HuH-7 (cell line): Measurements from ENCODE around the gene RAB42.
"Not testable (repeated sequence)": the region's sequence is repeated elsewhere in the genome, so short reads cannot be mapped to it uniquely, and the experiment has no call there.

Experiments
- DNase-seq: peaks from one replicate; pipeline ENCODE4 v3.0.0; 2011; ENCODE audit warnings: low spot score

RAB42 gene

DNA sequence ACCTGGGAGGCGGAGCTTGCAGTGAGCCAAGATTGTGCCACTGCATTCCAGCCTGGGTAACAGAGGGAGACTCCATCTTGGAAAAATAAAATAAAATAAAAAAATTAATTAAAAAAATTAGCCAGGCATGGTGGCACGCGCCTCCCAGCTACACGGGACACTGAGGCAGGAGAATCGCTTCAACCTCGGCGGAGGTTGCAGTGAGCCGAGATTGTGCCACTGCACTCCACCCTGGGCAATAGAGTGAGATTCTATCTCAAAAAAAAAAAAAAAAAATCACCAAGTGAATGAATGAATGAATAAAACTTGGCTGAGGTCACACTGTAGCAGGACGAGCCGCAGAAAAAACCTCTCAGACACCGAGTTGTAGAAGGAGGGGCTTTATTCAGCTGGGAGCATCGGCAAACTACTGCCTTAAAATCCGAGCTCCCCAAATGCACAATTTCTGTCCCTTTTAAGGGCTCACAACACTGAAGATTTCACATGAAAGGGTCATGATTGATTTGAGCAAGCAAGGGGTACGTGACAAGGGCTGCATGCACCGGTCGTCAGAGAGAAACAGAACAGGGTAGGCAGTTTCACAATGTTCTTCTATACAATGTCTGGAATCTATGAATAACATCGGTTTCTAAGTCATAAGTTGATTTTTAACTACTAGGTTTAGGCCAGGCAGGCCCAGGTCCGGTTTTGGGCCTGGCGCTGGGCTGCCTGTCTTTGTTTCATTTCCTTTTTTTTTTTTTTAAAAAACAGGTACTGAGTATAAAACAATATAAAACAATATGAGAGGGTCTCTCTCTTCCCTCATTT, 5.3 kb upstream of the RAB42 start:
- not testable (repeated sequence) for DNase-seq

- peak; percentile 42 for DNase-seq
Observed at GRCh38 chr1:28592321-28593071, 431 bp downstream of the RAB42 start.

DNA sequence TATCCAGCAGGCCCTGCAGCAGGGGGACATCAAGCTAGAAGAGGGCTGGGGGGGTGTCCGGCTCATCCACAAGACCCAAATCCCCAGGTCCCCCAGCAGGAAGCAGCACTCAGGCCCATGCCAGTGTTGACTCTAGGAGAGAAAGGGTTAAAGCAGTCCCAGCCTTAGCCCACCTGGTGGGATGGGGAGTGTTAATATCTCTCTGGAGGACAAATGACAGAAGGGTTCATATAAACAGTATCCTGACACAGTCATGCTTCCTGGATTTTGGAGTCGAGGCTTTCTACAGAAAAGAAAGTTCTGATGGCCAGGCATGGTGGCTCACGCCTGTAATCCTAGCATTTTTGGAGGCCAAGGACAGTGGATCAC, 1.9 kb downstream of the RAB42 start:
- not testable (repeated sequence) for DNase-seq

GRCh38 chr1:28594686-28595411, 2.8 kb downstream of the RAB42 start:
- DNase-seq: not testable (repeated sequence)

DNA sequence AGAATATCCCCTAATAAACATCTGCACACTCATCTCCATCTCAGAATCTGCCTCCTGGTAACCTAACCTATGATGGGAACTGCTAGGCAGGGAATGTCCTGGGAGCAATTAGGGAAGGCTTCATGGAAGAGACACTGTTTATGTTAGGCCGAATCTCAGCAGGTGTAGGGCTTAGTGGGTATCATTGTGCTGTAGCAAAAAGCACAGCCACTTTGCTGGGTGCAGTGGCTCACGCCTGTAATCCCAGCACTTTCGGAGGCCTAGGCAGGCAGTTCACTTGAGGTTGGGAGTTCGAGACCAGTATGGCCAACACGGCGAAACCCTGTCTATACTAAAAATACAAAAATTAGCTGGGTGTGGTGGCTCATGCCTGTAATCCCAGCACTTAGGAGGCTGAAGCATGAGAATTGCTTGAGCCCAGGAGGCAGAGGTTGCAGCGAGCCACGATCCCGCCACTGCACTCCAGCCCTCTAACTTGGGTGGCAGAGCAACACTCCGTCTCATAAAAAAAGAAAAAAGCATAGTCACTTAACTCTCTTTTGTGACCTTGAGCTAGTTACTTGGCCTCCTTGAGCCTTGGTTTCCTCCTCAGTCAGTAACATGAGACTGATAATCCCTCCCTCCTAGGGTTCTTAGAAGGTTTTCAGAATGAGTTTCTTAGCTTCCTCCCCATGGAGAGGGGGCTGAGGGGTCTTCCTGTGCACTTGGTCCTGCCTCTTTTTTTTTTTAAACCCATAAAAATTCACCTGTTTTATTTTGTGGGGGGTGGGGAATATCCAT, 3.5 kb downstream of the RAB42 start:
- DNase-seq: no peak

- DNase-seq: not testable (repeated sequence)
Observed at GRCh38 chr1:28596276-28596675, 4.2 kb downstream of the RAB42 start.

GRCh38 chr1:28601696-28602095, 9.6 kb downstream of the RAB42 start:
- DNase-seq: no peak

DNA sequence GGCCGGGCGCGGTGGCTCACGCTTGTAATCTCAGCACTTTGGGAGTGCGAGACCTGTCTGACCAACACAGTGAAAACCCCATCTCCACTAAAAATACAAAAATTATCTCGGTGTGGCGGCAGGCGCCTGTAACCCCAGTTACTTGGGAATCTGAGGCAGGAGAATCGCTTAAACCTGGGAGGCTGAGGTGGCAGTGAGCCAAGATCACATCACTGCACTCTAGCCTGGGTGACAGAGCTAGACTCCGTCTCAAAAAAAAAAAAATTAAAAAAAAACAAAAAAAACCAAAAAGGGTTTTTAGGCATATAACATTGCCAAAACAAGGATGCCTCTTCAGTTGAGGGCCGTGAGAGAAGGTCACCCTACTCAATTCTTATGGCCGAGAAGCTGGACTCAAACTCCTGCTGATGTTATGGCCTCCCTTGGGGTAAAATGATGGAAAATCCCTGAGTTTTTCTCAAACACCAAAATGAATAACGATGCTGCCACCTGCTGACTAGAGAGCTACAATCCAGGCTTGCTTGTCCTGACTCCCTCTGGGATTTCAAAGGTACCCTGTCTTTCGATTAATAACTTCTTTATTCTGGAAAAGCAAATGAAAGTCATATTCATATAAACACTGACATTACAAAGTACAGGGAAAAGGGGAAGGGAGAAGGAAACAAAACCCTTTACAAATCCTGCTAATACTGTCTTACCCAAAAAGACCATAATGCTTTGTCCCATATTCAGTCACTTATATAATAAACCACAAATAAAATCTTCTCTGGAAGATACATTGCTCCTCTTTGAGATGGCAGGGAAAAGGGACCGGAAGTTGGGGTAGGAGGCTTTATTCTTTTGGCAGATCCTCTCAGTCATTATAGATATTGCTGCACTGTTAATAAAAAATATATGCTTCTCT, 10.7 kb downstream of the RAB42 start:
- peak; percentile 74 for DNase-seq

DNA sequence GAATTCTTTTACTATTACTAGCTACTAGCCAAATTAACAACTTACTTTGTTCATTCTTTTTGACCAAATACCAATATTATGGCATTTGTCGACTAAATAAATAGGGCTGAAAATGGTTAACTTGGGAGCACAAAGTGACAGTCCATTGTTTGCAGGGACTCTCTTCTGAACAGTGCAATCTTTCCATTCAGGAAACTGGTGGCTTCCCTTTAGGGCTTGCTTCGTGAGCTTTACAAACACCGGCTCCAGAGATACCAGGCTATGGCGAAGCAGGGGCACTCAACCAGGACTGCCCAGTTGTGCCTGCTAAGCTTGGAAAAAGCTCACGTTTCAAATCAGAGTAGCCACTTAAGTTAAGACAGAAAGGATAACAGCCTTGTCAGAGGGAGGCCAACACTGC, 12.3 kb downstream of the RAB42 start:
- no peak for DNase-seq

- no peak for DNase-seq
Observed at GRCh38 chr1:28604962-28605361, 12.9 kb downstream of the RAB42 start.

GRCh38 chr1:28606771-28607170, 14.7 kb downstream of the RAB42 start:
- no peak for DNase-seq

DNA sequence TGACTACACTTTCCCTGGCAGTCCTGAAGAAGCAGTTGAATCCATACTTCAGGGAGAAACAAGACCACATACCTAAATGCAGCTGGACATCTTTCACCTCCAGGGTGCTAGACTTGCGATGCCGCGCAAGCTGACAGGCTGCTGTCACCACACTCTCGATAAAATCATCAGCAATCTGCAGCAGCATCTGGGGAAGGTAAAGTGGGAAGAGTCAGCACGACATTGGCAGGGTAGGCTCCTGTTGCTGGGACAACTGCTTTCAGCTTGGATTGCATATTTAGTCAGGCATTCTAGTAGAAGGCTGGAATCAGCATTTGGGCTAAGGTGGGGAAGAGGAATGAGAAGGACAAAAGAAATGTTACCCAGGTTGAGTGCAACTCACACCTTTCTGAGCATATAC, 21.1 kb downstream of the RAB42 start:
- DNase-seq: no peak

- no peak for DNase-seq
Observed at GRCh38 chr1:28631713-28632112, 39.6 kb downstream of the RAB42 start.

DNA sequence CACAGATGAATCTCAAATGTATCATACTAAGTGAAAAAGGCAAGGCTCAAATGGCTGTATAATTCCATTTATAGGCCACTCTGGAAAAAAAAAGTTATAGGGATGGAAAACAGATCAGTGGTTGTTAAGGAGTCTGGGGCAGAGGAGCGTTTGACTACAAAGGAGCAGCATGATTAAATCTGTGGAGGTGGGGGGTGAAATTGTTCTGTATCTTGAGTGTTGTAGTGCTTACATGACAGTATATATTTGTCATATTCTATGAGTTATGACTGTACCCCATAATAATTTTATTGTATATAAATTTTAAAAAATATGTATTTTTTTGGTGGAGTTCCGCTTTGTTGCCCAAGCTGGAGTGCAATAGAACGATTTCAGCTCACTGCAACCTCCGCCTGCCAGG, 40.5 kb downstream of the RAB42 start:
- no peak for DNase-seq

DNA sequence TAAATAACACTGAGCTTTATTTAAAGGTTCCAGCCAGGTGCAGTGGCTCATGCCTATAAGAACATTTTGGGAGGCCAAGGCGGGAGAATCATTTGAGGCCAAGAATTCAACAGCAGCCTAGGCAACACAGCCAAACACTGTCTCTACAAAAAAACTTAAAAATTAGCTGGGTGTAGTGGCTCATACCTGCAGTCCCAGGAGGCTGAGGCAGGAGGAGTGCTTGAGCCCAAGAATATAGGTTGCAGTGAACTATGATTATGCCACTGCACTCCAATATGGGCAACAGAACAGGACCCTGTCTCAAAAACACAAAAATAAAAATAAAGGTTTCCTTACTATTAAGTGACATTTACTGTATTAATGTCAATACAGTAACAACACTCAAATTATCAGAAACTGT, 48.7 kb downstream of the RAB42 start:
- no peak for DNase-seq

DNA sequence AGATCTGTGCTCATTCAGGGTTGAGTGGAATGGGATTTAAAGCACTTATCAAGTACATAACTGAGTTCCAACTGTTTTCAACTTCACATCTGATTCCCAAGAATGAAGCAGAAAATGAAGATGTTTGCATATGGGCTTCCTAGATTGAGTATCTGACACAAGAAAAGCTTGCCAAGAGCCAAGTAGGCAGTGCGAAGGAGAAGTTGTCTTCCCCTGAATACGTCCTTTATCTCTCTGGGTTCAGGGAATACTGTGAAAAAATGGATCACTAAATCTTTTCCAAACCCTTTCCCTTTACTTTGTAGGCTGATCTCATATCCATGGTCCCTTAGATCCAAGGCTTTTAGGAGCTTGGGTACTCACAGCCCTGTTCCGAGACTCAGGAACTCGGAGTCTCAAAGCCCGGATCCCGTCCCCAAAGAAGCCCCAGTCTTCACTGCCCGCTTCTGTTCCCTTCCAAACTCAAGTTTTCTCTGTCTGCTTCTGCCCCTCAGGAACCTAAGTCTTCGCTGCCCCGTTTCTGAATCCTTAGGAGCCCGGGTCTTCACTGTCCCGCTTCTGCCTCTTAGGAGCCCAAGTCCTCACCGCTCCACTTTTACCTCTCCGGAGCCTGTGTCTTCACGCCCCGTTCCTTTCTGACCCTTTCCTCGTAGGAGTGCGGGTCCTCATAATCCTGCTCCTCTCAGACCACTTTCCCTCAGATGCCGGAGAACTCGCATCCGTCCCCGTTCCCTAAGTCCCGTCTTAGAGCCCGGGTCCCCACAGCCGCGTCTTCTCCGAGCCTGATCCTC, 50.2 kb downstream of the RAB42 start:
- no peak for DNase-seq

DNA sequence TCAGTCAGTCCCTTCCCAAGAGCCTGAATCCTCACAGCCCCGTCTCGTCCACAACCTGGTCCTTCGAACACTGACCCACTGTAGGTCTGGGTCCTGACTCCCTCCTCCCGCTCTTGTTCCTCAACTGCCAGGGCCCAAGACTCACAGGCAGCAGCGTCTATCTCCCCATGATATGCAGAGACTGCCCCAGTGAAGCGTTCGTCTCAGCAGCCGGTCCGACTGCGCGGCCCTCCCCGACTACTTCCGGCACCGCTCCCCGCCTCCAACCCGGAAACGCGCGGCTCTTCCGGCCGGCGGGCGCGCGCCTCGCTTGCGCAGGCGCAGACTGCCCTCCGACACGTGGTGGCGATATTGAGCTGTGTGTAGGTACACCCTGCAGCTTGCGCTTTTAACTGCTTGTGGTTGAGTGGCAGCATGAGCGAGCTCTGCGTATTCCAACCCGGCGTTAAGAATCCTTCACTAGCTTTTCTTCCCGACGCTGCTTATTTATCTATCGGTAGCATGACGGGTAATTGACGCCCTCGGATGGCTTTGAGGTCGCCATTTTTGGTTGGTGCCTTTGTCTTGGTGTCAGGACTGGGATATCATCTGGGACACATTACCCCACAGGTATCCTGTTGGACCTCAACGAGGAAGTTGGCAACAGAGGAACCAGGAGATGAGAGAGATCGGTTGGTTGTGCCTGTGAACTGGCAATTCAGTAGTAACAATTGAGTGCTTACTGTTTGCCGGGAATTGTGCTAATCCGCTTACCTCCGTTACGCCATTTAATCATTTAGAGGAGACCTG, 51.0 kb downstream of the RAB42 start, which contains the start of gene TAF12:
TAF12 (minus strand) TSS at position 221 of the 789 bp plus-strand sequence. CDS start 20,986 bp downstream, outside the sequence.
- DNase-seq: peak; percentile 81

DNA sequence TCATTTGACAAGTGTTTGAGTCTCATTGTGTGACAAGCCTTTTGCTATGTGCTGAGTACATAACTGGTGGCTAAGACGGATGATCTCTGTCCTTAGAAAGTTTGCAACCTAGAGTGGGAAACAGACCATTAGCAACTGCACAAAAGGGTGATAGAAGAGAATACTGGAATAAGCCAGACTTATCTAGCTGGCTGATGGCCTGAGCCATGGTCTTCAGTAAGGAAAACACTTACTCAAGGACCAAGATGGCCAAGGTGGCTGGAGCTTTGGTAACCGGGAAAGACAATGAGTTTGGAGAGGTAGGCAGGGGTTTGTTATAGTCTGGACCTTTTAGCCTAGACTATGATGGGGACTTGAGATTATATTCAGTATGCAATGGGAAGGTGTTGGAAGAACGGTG, 52.4 kb downstream of the RAB42 start:
- DNase-seq: no peak
